Muscle of arm (tissue), 12 donors: ENCODE measurements around the gene CNTFR. TPM values are rescaled to one million over a fixed set of nuclear protein-coding genes. Genes with fewer than 3 reads are reported as not detected.

Experiments used
- DNase-seq: peaks from one replicate; pipeline ENCODE4 v3.0.0-alpha.2; 2013
- polyA plus RNA-seq, 12 donors: library from polyadenylated mRNA; unstranded; fragments of 120-200 nt; gene quantifications; one replicate each; pipeline ENCODE4 v1.2.1, GENCODE V29; 2013; ENCODE audit not compliant: insufficient read length in 12 of 12

The CNTFR gene
- polyA plus RNA-seq, 12 donors: 32.6 to 79.2 (median 56.4) TPM; not detected in 1

GRCh38 chr9:34510497-34511468 lies 78.7 kb downstream of the CNTFR start:
- no peak for DNase-seq

- no peak for DNase-seq
Observed at GRCh38 chr9:34508951-34509350, 80.6 kb downstream of the CNTFR start.

- DNase-seq: no peak
Observed at GRCh38 chr9:34508463-34508862, 81.1 kb downstream of the CNTFR start.

- DNase-seq: no peak
Observed at GRCh38 chr9:34507966-34508365, 81.6 kb downstream of the CNTFR start.

- DNase-seq: no peak
Observed at GRCh38 chr9:34507556-34507955, 82.0 kb downstream of the CNTFR start.

- no peak for DNase-seq
Observed at GRCh38 chr9:34506623-34507022, 82.9 kb downstream of the CNTFR start.

- no peak for DNase-seq
Observed at GRCh38 chr9:34505370-34506120, 84.0 kb downstream of the CNTFR start.

GRCh38 chr9:34503406-34503805 lies 86.1 kb downstream of the CNTFR start:
- no peak for DNase-seq

- no peak for DNase-seq
Observed at GRCh38 chr9:34502891-34503290, 86.6 kb downstream of the CNTFR start.

GRCh38 chr9:34502471-34502870 lies 87.1 kb downstream of the CNTFR start:
- DNase-seq: no peak

GRCh38 chr9:34501889-34502425 lies 87.6 kb downstream of the CNTFR start:
- DNase-seq: peak; percentile 65

Other genes with a start within 250 kb of the CNTFR start
- 10 to 100 TPM in 10 of 12 donors, 1 to 10 TPM in 1, not detected in 1; 8.2 to 21.5 (median 18.4) TPM for gene MYORG, start 212.8 kb downstream of the CNTFR start, polyA plus RNA-seq
- 10 to 100 TPM in 11 of 12 donors, not detected in 1; 10.3 to 16.4 (median 12.0) TPM for gene FAM219A, start 131.2 kb downstream of the CNTFR start, polyA plus RNA-seq
- under 1 TPM in 2 of 12 donors, not detected in 10; 0.25 to 0.28 TPM for gene DNAI1, start 130.9 kb downstream of the CNTFR start, polyA plus RNA-seq
- gene ENHO, start 66.7 kb downstream of the CNTFR start, polyA plus RNA-seq: 1 to 10 TPM in 10 of 12 donors, not detected in 2; 2.0 to 7.2 (median 3.3) TPM
- 10 to 100 TPM in 11 of 12 donors, not detected in 1; 11.1 to 27.4 (median 17.9) TPM for gene RPP25L, start 22.4 kb upstream of the CNTFR start, polyA plus RNA-seq
- 10 to 100 TPM in 11 of 12 donors, not detected in 1; 59.1 to 95.8 (median 62.5) TPM for gene DCTN3, start 30.8 kb upstream of the CNTFR start, polyA plus RNA-seq
- under 1 TPM in 4 of 12 donors, not detected in 8; 0.08 to 0.18 (median 0.11) TPM for gene ARID3C, start 39.3 kb upstream of the CNTFR start, polyA plus RNA-seq
- gene SIGMAR1, start 48.1 kb upstream of the CNTFR start, polyA plus RNA-seq: 10 to 100 TPM in 11 of 12 donors, not detected in 1; 37.0 to 60.3 (median 45.3) TPM
- gene GALT, start 57.0 kb upstream of the CNTFR start, polyA plus RNA-seq: 10 to 100 TPM in 11 of 12 donors, not detected in 1; 27.3 to 55.5 (median 38.8) TPM
- gene IL11RA, start 62.5 kb upstream of the CNTFR start, polyA plus RNA-seq: 100 to 1,000 TPM in 8 of 12 donors, 10 to 100 TPM in 3, not detected in 1; 75.0 to 183 (median 124) TPM
- gene CCL27, start 72.9 kb upstream of the CNTFR start, polyA plus RNA-seq: 1 to 10 TPM in 1 of 12 donors, under 1 TPM in 8, not detected in 3; 0.17 to 1.3 (median 0.53) TPM
- gene CCL19, start 101.6 kb upstream of the CNTFR start, polyA plus RNA-seq: 100 to 1,000 TPM in 1 of 12 donors, 10 to 100 TPM in 1, 1 to 10 TPM in 1, under 1 TPM in 3, not detected in 6; 0.17 to 117 (median 3.1) TPM
- 100 to 1,000 TPM in 1 of 12 donors, 10 to 100 TPM in 8, 1 to 10 TPM in 2, not detected in 1; 7.5 to 268 (median 11.4) TPM for gene CCL21, start 120.4 kb upstream of the CNTFR start, polyA plus RNA-seq